Endothelial cell of umbilical vein (primary cell): ENCODE results near the gene NEXN. TPM values are rescaled to one million over a fixed set of nuclear protein-coding genes. Genes with fewer than 3 reads are reported as not detected.

Experiments used
- BruUV-seq: library from RNA; stranded (reverse); fragments of 400-500 nt; replicated peaks from 2 replicates; lab custom pipeline; 2021; lab: Mats Ljungman, UMichigan
- CTCF ChIA-PET: fragments of 300-600, 350-600 bp; sonication (Branson Sonifier 250); formaldehyde crosslinking; loops from one replicate; lab custom pipeline; 2021; ENCODE audit warnings: antibody characterized with exemption, inconsistent platforms; lab: Charles Lee
- POLR2A ChIA-PET: fragments of 300-600, 350-600 bp; sonication (Branson Sonifier 250); formaldehyde crosslinking; loops from one replicate; lab custom pipeline; 2021; ENCODE audit warnings: antibody characterized with exemption, inconsistent platforms; lab: Charles Lee
- DNase-seq: peaks from one replicate; pipeline ENCODE4 v3.0.0-alpha.2; 2011; ENCODE audit warnings: low read depth, low spot score
- FAIRE-seq: peaks from 2 replicates; lab custom pipeline; 2011; peaks lifted over from hg19 to GRCh38; lab: Jason Lieb, UNC
- H2AFZ ChIP-seq: 2 replicates; pipeline ENCODE4 v1.6.0; 2012; ENCODE audit warnings: low read depth, low read length, control low read depth, inconsistent platforms
- H3K27ac ChIP-seq: 2 replicates; pipeline ENCODE4 v1.5.1; 2011; ENCODE audit warnings: low read depth, mild to moderate bottlenecking, control low read depth, low read length, moderate library complexity; ENCODE audit not compliant: insufficient read depth
- H3K27me3 ChIP-seq, 2 experiments: 2 replicates each; pipeline versions ENCODE4 v1.6.0 to v1.6.1; 2011; ENCODE audit warnings: low read length in 2 of 2, mixed read lengths in 1 of 2; ENCODE audit not compliant: control insufficient read depth in 2 of 2, insufficient read depth in 2 of 2
- H3K36me3 ChIP-seq, 2 experiments: 2 replicates in 1 of 2; 3 replicates in 1 of 2; pipeline ENCODE4 v1.5.1; 2011; ENCODE audit warnings: low read length in 2 of 2, mild to moderate bottlenecking in 1 of 2, moderate library complexity in 1 of 2; ENCODE audit not compliant: control insufficient read depth in 2 of 2, insufficient read depth in 2 of 2; ENCODE audit errors: extremely low read depth in 1 of 2
- H3K4me1 ChIP-seq: 3 replicates; pipeline ENCODE4 v1.5.1; 2011; ENCODE audit warnings: mild to moderate bottlenecking, low read length; ENCODE audit not compliant: control insufficient read depth, insufficient read depth; ENCODE audit errors: extremely low read depth
- H3K4me2 ChIP-seq: 2 replicates; pipeline ENCODE4 v1.6.1; 2011; ENCODE audit warnings: low read length, control low read depth, mixed read lengths; ENCODE audit not compliant: insufficient read depth
- H3K4me3 ChIP-seq, 3 experiments: fragments of 200-600 bp in 1 of 3; sonication (generic), shearing (Covaris generic) in 1 of 3; replicated peaks in 1 of 3; 2 replicates each; pipeline ENCODE4 v1.5.1; 2011 to 2016; ENCODE audit warnings: control low read depth in 3 of 3, low read length in 3 of 3, mild to moderate bottlenecking in 2 of 3, inconsistent platforms in 1 of 3, low read depth in 1 of 3, moderate library complexity in 1 of 3; ENCODE audit not compliant: insufficient read depth in 1 of 3
- H3K79me2 ChIP-seq: 2 replicates; pipeline ENCODE4 v1.6.0; 2012; ENCODE audit warnings: low read length, inconsistent platforms; ENCODE audit not compliant: control insufficient read depth, insufficient read depth
- H3K9ac ChIP-seq: replicated peaks from 2 replicates; pipeline ENCODE3; 2011; ENCODE audit warnings: low read length, control low read depth; ENCODE audit not compliant: insufficient read depth; ENCODE audit errors: extremely low read depth
- H3K9me1 ChIP-seq: replicated peaks from 3 replicates; pipeline ENCODE4 v1.6.0; 2011; ENCODE audit warnings: mild to moderate bottlenecking, low read length; ENCODE audit not compliant: control insufficient read depth, insufficient read depth; ENCODE audit errors: extremely low read depth
- H3K9me3 ChIP-seq: replicated peaks from 2 replicates; pipeline ENCODE4 v1.5.1; 2012; ENCODE audit warnings: low read length, inconsistent platforms; ENCODE audit not compliant: control insufficient read depth, insufficient read depth
- H4K20me1 ChIP-seq: replicated peaks from 2 replicates; pipeline ENCODE3; 2011; ENCODE audit warnings: mild to moderate bottlenecking, low read length; ENCODE audit not compliant: control insufficient read depth, insufficient read depth; ENCODE audit errors: extremely low read depth
- CTCF ChIP-seq, 2 donors: IDR thresholded peaks; 1 replicate in 1 of 2; 2 replicates in 1 of 2; pipeline ENCODE4 v1.5.1; 2011; ENCODE audit warnings: low read length in 2 of 2, mild to moderate bottlenecking in 2 of 2, moderate library complexity in 2 of 2, control low read depth in 1 of 2, inconsistent platforms in 1 of 2, low read depth in 1 of 2; ENCODE audit not compliant: insufficient read depth in 1 of 2; ENCODE audit errors: extremely low read depth in 1 of 2
- EZH2 ChIP-seq: IDR thresholded peaks from 2 replicates; pipeline ENCODE4 v1.6.1; 2012; ENCODE audit warnings: borderline replicate concordance, low read depth, mild to moderate bottlenecking, moderate library complexity, low read length, inconsistent platforms; ENCODE audit not compliant: severe bottlenecking
- FOS ChIP-seq: IDR thresholded peaks from 2 replicates; pipeline ENCODE4 v1.6.1; 2011; ENCODE audit warnings: mild to moderate bottlenecking, low read length, moderate library complexity, borderline replicate concordance; ENCODE audit not compliant: insufficient read depth
- GATA2 ChIP-seq: IDR thresholded peaks from 2 replicates; pipeline ENCODE4 v1.7.0; 2011; ENCODE audit warnings: low read depth, mild to moderate bottlenecking, moderate library complexity, mixed read lengths, low read length; ENCODE audit not compliant: insufficient read length, insufficient read depth
- JUN ChIP-seq: IDR thresholded peaks from 2 replicates; pipeline ENCODE4 v1.6.1; 2011; ENCODE audit warnings: borderline replicate concordance, low read depth; ENCODE audit not compliant: insufficient read length, insufficient read depth
- MAX ChIP-seq: IDR thresholded peaks from 2 replicates; pipeline ENCODE4 v1.6.1; 2011; ENCODE audit not compliant: insufficient read depth, insufficient read length
- MYC ChIP-seq: IDR thresholded peaks from one replicate; pipeline ENCODE4 v1.6.1; 2011; ENCODE audit warnings: mild to moderate bottlenecking, low read depth, low read length
- POLR2A ChIP-seq: IDR thresholded peaks from 2 replicates; pipeline ENCODE4 v1.6.1; 2012; ENCODE audit warnings: low read depth, mild to moderate bottlenecking, control low read depth, low read length
- POLR2AphosphoS5 ChIP-seq: IDR thresholded peaks from 2 replicates; pipeline ENCODE4 v1.6.1; 2012; ENCODE audit warnings: low read depth, mild to moderate bottlenecking, control low read depth, low read length, moderate library complexity; ENCODE audit not compliant: insufficient read depth
- dilution Hi-C: fragments of 300-500 bp; cut with MboI; formaldehyde crosslinking; loops from one replicate; pipeline ENCODE4 v1.15.0; 2019; ENCODE audit warnings: low sequenced_read_pairs; ENCODE audit not compliant: extremely low pct_ligation_motif_present
- intact Hi-C: fragments of 100-400 bp; cut with micrococcal nuclease; formaldehyde crosslinking; loops from one replicate; pipeline ENCODE4 v1.10.0; 2022
- polyA plus RNA-seq, 4 experiments: library from polyadenylated mRNA; depleted of rRNA in 3 of 4; stranded (reverse) in 3 of 4; unstranded in 1 of 4; fragments of >200 nt; gene quantifications; 2 replicates each; pipeline versions ENCODE4 v1.2.1 to v1.2.3, GENCODE V29; 2011 to 2012; ENCODE audit warnings: missing spikeins in 1 of 4
- total RNA-seq: library from RNA; stranded (reverse); gene quantifications from 2 replicates; pipeline ENCODE4 v1.2.3, GENCODE V29; 2021

NEXN gene
- total and polyA plus RNA-seq, 2 donors (not counting 3 experiments of a cell fraction or from before 2014, with no cell fraction given): 1.0 to 11.7 TPM

GRCh38 chr1:77986810-77987209, 98.4 kb downstream of the NEXN start:
- no peak overlapping the region for H3K9ac ChIP-seq
- no peak overlapping the region for H3K4me2 ChIP-seq
- no peaks in the 10 kb centered on the region for H3K4me1 ChIP-seq
- H3K9me1 ChIP-seq: no peaks in the 10 kb centered on the region
- peaks cover 5% of the 10 kb centered on the region for H4K20me1 ChIP-seq
- H3K4me3 ChIP-seq: no peak overlapping the region
- no peaks in the 10 kb centered on the region for H3K27me3 ChIP-seq
- H3K27ac ChIP-seq: no peak overlapping the region
- no TSS peak for BruUV-seq
- TF ChIP-seq MAX (no peak), MYC (no peak), JUN (no peak), EZH2 (no peak), POLR2AphosphoS5 (no peak), FOS (no peak), POLR2A (no peak), GATA2 (no peak), CTCF (IDR thresholded peaks at IDR 0.05; ENCODE audit: extremely low read depth in 1 of 2, insufficient read depth in 1 of 2, low read depth in 1 of 2, low read length in 2 of 2) (no peak)
- peaks cover 0 to 5% of the 10 kb centered on the region in 2 experiments for H3K36me3 ChIP-seq
- DNase-seq: no peak
- peaks cover 76% of the 10 kb centered on the region for H3K79me2 ChIP-seq
- no peak overlapping the region for H2AFZ ChIP-seq
- dilution Hi-C loops (no loop called here), intact Hi-C loops (no loop called here)
- ChIA-PET CTCF (interaction anchor here (1.0 to 4.3 kb wide), 3 partner anchors 9 to 128 kb away, joined by 3 to 19 read pairs (median 5); no protein-coding TSS in a partner anchor), POLR2A (no interaction called here)
- FAIRE-seq: no peak
- no peaks in the 10 kb centered on the region for H3K9me3 ChIP-seq
